ENCODE data around the gene STEAP1. TPM values are rescaled to one million over a fixed set of nuclear protein-coding genes. Genes with fewer than 3 reads are reported as not detected.

Gene STEAP1
- total RNA-seq, 1 donor from 2014 or later: 0.16 TPM

DNA sequence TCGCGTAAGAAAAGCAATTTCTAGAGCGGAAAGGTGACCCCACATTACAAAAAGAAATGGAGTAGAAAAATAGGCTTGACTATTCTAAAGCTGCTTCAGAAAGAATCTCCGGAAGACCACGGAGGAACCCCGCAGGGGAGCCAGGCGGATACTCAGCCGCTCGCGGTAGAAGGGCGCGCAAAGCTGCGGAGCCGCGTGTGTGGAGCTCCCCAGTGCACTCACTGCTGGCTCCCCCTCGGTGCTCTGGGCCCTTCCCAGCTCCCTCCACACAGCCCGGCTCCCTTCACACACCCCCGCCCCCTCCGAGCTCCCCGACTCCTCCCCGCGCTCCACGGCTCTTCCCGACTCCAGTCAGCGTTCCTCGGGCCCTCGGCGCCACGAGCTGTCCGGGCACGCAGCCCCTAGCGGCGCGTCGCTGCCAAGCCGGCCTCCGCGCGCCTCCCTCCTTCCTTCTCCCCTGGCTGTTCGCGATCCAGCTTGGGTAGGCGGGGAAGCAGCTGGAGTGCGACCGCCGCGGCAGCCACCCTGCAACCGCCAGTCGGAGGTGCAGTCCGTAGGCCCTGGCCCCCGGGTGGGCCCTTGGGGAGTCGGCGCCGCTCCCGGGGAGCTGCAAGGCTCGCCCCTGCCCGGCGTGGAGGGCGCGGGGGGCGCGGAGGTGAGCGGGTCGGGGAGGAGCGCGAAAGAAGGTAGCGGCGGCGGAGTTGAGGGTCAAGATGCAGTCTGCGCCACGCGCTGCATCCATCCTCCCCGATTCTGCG, 57.3 kb downstream of the STEAP1 start, which contains the start of gene STEAP2:
Gene STEAP2, plus strand, starts transcription at position 350 of the 758 bp plus-strand sequence. CDS start 13,343 bp downstream, outside the sequence.
- DNase-seq: peak; percentile 89

DNA sequence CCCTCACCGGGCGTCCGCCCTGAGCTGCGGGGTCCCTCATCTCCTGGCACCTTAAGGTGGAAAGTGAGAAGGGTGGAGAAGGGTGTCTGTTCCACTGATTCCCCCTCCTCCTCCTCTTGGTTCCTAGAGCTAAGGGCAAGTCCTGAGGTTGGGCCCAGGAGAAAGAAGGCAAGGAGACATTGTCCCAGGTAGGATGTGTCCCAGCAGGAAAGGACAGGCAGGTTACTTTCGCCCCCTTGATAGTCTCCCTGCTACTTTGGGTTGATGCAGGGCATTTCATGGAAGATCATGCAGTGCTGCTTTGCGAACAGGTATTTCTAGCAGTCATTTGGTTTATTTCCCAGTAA, 57.9 kb downstream of the STEAP1 start:
- no peak for DNase-seq

DNA sequence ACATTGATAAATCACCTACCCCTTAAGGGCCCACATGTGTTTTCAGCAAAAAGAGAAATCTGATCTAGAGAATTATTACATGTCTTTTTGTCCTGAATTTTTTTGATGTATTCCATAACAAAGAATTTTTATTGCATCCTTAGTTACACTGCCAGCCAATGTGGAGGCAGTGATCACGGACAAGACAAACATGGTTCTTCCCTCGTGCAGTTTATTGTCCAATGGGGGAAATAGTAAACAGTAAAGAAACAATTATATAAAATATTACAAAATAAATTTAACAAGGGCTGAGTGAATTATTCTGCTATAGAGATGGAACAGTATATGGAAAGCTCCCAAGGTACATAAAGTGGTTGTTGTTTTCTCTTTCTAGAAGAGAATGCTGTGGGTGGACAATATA, 59.3 kb downstream of the STEAP1 start:
- DNase-seq: no peak

Other genes starting within 250 kb of the STEAP1 start
- 2.3 TPM for gene STEAP2, start 57.3 kb downstream of the STEAP1 start, total RNA-seq
- gene CFAP69, start 90.7 kb downstream of the STEAP1 start, total RNA-seq: 6.2 TPM
- not detected for gene FAM237B, start 166.8 kb downstream of the STEAP1 start, total RNA-seq
- gene GTPBP10, start 192.2 kb downstream of the STEAP1 start, total RNA-seq: 27.5 TPM
- 60.8 TPM for gene CLDN12, start 249.0 kb downstream of the STEAP1 start, total RNA-seq

Data from occipital lobe (tissue), 2 donors.